ENCODE results near the gene AASDH. TPM values are rescaled to one million over a fixed set of nuclear protein-coding genes. Genes with fewer than 3 reads are reported as not detected.

Gene AASDH
- total and polyA plus RNA-seq, 2 of the 13 experiments (the other 11 are each of a cell fraction or from before 2014, with no cell fraction given): 12.6 to 14.1 TPM

GRCh38 chr4:56435140-56435926 lies 48.0 kb upstream of the AASDH start, which contains the start of gene PPAT (continued):
- no peak for TF ChIP-seq ZNF530 (CRISPR knock-in tag; IDR thresholded peaks at IDR 0.05; ENCODE audit: low read depth)
- TF ChIP-seq CREB3 (CRISPR knock-in tag; IDR thresholded peaks at IDR 0.05): peak; percentile 75; the same call in 1 of the 2 replicates
- TF ChIP-seq ZNF891 (CRISPR knock-in tag; IDR thresholded peaks at IDR 0.05): peak; percentile 53
- TF ChIP-seq HDAC1 (CRISPR knock-in tag; IDR thresholded peaks at IDR 0.05): peak; percentile 86
- TF ChIP-seq ZNF777 (CRISPR knock-in tag; IDR thresholded peaks at IDR 0.05): peak; percentile 83
- TF ChIP-seq ZNF121 (CRISPR knock-in tag; IDR thresholded peaks at IDR 0.05): peak; percentile 69
- TF ChIP-seq PRDM4 (CRISPR knock-in tag; IDR thresholded peaks at IDR 0.05; ENCODE audit: borderline replicate concordance): no peak; the same call in 1 of the 2 replicates
- peak; percentile 84 for TF ChIP-seq POLR2G (IDR thresholded peaks at IDR 0.05; ENCODE audit: low read depth, low read length)
- TF ChIP-seq BRF2 (CRISPR knock-in tag; IDR thresholded peaks at IDR 0.05): no peak; the same call in 1 of the 2 replicates
- TF ChIP-seq SKIL (CRISPR knock-in tag; IDR thresholded peaks at IDR 0.05; ENCODE audit: borderline replicate concordance): no peak
- TF ChIP-seq FUBP1 (CRISPR knock-in tag; IDR thresholded peaks at IDR 0.05; ENCODE audit: borderline replicate concordance): no peak
- no peak for TF ChIP-seq MLLT10 (CRISPR knock-in tag; IDR thresholded peaks at IDR 0.05)
- TF ChIP-seq DRAP1 (CRISPR knock-in tag; IDR thresholded peaks at IDR 0.05): peak; percentile 83
- TF ChIP-seq KLF6 (CRISPR knock-in tag; IDR thresholded peaks at IDR 0.05): peak; percentile 67; the same call in 1 of the 2 replicates
- peak; percentile 35; the same call in 1 of the 2 replicates for TF ChIP-seq BCL3 (CRISPR knock-in tag; IDR thresholded peaks at IDR 0.05)
- TF ChIP-seq ZNF747 (CRISPR knock-in tag; IDR thresholded peaks at IDR 0.05; ENCODE audit: borderline replicate concordance): no peak; the same call in 1 of the 2 replicates
- peak; percentile 61 for TF ChIP-seq GABPB1 (CRISPR knock-in tag; IDR thresholded peaks at IDR 0.05)
- no peak for TF ChIP-seq NCOA1 (CRISPR knock-in tag; IDR thresholded peaks at IDR 0.05)

Measured in HepG2 (cell line).